K562 (cell line): ENCODE data around the gene CSNK1G3. TPM values are rescaled to one million over a fixed set of nuclear protein-coding genes. Genes with fewer than 3 reads are reported as not detected.

Experiments
- ARID1B ChIP-seq: fragments of 450-650 bp; IDR thresholded peaks from 2 replicates; pipeline ENCODE4 v1.6.1; 2016; ENCODE audit warnings: antibody characterized with exemption, mild to moderate bottlenecking, inconsistent platforms
- CBFA2T3 ChIP-seq: fragments of 450-650 bp; IDR thresholded peaks from 2 replicates; pipeline ENCODE4 v1.6.1; 2017
- CCAR2 ChIP-seq: fragments of 200-400 bp; formaldehyde crosslinking; IDR thresholded peaks from 2 replicates; pipeline ENCODE4 v1.6.1; 2017; ENCODE audit warnings: mild to moderate bottlenecking, low read depth, low read length
- GATAD2A ChIP-seq: fragments of 450-650 bp; IDR thresholded peaks from 2 replicates; pipeline ENCODE4 v1.6.1; 2017
- MAFK ChIP-seq: IDR thresholded peaks from 2 replicates; pipeline ENCODE4 v1.6.1; 2011; ENCODE audit warnings: low read length, improper control_type of control experiment
- MCM3 ChIP-seq: fragments of 450-650 bp; IDR thresholded peaks from 2 replicates; pipeline ENCODE4 v1.6.1; 2016
- NBN ChIP-seq: fragments of 450-650 bp; IDR thresholded peaks from 2 replicates; pipeline ENCODE4 v1.6.1; 2016; ENCODE audit warnings: low read depth, mild to moderate bottlenecking
- PURB ChIP-seq: sonication (generic); formaldehyde crosslinking; IDR thresholded peaks from 2 replicates; pipeline ENCODE4 v1.9.0; 2021; ENCODE audit warnings: low read depth, mild to moderate bottlenecking, missing genetic modification reagents
- RBM22 ChIP-seq: fragments of 200-400 bp; formaldehyde crosslinking; IDR thresholded peaks from 2 replicates; pipeline ENCODE4 v1.6.1; 2018; ENCODE audit warnings: low read length, low read depth; ENCODE audit not compliant: poor library complexity, severe bottlenecking
- SREBF1 ChIP-seq: fragments of 150-350 bp; IDR thresholded peaks from 2 replicates; pipeline ENCODE4 v1.6.1; 2014; ENCODE audit warnings: antibody characterized with exemption, low read depth, low read length, borderline replicate concordance
- ZBTB17 ChIP-seq: fragments of 450-650 bp; formaldehyde crosslinking; IDR thresholded peaks from 2 replicates; pipeline ENCODE4 v1.4.0; 2020; ENCODE audit warnings: mild to moderate bottlenecking
- ZNF165 ChIP-seq: fragments of 250-450 bp; sonication (Bioruptor Pico); IDR thresholded peaks from 2 replicates; pipeline ENCODE4 v1.4.0; 2020; ENCODE audit warnings: borderline replicate concordance
- ZNF347 ChIP-seq: fragments of 450-650 bp; formaldehyde crosslinking; IDR thresholded peaks from 2 replicates; pipeline ENCODE4 v1.4.0; 2020; ENCODE audit warnings: low read depth, mild to moderate bottlenecking, moderate library complexity
- ZNF76 ChIP-seq: fragments of 250-450 bp; sonication (Bioruptor Pico); IDR thresholded peaks from 2 replicates; pipeline ENCODE4 v1.4.0; 2020; ENCODE audit warnings: mild to moderate bottlenecking, moderate library complexity, borderline replicate concordance
- polyA plus RNA-seq, 8 experiments: library from polyadenylated mRNA; depleted of rRNA in 4 of 8; stranded (reverse) in 5 of 8; unstranded in 3 of 8; fragments of >200 nt; fragmentation: Nextera tagmentation in 2 of 8; fragmentation: Illumina TruSeq in 1 of 8; extraction: Ambion mirVana in 2 of 8; extraction: Trizol in 1 of 8; gene quantifications; 2 replicates each; pipeline versions ENCODE4 v1.2.1 to v1.2.3, GENCODE V29; 2011 to 2014; ENCODE audit warnings: inconsistent platforms in 1 of 8, missing spikeins in 1 of 8
- total RNA-seq, 7 experiments: library from RNA; depleted of rRNA in 6 of 7; stranded (reverse); fragments of >200 nt in 6 of 7; fragmentation: Illumina TruSeq in 2 of 7; extraction: Trizol in 2 of 7; gene quantifications; 2 replicates each; pipeline versions ENCODE4 v1.2.1 to v1.2.3, GENCODE V29; 2011 to 2021; ENCODE audit warnings: low replicate concordance in 1 of 7
- TF ChIP-seq, protein P1 (sequence below): fragments of 250-450 bp; sonication (Bioruptor Pico); IDR thresholded peaks from 2 replicates; pipeline ENCODE4 v1.4.0; 2020; ENCODE audit warnings: borderline replicate concordance
- TF ChIP-seq, protein P2 (sequence below), 2 experiments: fragments of 450-650 bp; IDR thresholded peaks; 2 replicates each; pipeline ENCODE4 v1.6.1; 2016; ENCODE audit warnings: mild to moderate bottlenecking in 2 of 2, borderline replicate concordance in 1 of 2, low read depth in 1 of 2, moderate library complexity in 1 of 2
- TF ChIP-seq, protein P3 (sequence below), 2 experiments: fragments of 450-650 bp; IDR thresholded peaks; 2 replicates each; pipeline ENCODE4 v1.6.1; 2016
- TF ChIP-seq, protein P4 (sequence below): sonication (generic); IDR thresholded peaks from 2 replicates; pipeline ENCODE4 v1.6.1; 2016

The CSNK1G3 gene
- total and polyA plus RNA-seq, 9 of the 15 experiments (the other 6 are each of a cell fraction or from before 2014, with no cell fraction given): 8.3 to 27.6 (median 16.5) TPM

DNA sequence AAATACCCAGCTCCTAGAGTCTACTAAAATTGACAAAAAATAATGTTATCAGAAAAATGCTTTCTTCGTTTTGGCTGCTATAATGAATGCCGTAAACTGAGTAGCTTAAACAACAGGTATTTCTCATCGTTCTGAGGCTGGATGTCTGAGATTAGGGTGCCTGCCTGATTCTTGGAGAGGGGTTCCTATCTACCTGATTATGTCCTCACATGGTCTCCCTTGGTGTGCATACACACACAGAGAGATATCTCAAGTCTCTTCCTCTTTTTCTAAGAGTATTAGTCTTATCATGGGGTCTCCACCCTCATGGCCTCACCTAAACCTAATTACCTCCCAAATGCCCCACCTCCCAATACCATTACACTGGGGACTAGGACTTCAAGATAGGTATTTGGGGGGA, 40.6 kb upstream of the CSNK1G3 start (continued):
- TF ChIP-seq, protein P1, sequence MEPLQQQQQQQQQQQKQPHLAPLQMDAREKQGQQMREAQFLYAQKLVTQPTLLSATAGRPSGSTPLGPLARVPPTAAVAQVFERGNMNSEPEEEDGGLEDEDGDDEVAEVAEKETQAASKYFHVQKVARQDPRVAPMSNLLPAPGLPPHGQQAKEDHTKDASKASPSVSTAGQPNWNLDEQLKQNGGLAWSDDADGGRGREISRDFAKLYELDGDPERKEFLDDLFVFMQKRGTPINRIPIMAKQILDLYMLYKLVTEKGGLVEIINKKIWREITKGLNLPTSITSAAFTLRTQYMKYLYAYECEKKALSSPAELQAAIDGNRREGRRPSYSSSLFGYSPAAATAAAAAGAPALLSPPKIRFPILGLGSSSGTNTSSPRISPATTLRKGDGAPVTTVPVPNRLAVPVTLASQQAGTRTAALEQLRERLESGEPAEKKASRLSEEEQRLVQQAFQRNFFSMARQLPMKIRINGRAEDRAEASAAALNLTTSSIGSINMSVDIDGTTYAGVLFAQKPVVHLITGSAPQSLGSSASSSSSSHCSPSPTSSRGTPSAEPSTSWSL: no peak
- TF ChIP-seq NBN (no peak), CBFA2T3 (peak; percentile 64), ZNF347 (no peak), ARID1B (peak; percentile 64), PURB (CRISPR knock-in tag) (no peak), ZBTB17 (no peak), ZNF76 (no peak), RBM22 (no peak), CCAR2 (no peak), SREBF1 (no peak), MCM3 (no peak), ZNF165 (CRISPR knock-in tag) (no peak), GATAD2A (no peak), MAFK (no peak)
- TF ChIP-seq, protein P2, sequence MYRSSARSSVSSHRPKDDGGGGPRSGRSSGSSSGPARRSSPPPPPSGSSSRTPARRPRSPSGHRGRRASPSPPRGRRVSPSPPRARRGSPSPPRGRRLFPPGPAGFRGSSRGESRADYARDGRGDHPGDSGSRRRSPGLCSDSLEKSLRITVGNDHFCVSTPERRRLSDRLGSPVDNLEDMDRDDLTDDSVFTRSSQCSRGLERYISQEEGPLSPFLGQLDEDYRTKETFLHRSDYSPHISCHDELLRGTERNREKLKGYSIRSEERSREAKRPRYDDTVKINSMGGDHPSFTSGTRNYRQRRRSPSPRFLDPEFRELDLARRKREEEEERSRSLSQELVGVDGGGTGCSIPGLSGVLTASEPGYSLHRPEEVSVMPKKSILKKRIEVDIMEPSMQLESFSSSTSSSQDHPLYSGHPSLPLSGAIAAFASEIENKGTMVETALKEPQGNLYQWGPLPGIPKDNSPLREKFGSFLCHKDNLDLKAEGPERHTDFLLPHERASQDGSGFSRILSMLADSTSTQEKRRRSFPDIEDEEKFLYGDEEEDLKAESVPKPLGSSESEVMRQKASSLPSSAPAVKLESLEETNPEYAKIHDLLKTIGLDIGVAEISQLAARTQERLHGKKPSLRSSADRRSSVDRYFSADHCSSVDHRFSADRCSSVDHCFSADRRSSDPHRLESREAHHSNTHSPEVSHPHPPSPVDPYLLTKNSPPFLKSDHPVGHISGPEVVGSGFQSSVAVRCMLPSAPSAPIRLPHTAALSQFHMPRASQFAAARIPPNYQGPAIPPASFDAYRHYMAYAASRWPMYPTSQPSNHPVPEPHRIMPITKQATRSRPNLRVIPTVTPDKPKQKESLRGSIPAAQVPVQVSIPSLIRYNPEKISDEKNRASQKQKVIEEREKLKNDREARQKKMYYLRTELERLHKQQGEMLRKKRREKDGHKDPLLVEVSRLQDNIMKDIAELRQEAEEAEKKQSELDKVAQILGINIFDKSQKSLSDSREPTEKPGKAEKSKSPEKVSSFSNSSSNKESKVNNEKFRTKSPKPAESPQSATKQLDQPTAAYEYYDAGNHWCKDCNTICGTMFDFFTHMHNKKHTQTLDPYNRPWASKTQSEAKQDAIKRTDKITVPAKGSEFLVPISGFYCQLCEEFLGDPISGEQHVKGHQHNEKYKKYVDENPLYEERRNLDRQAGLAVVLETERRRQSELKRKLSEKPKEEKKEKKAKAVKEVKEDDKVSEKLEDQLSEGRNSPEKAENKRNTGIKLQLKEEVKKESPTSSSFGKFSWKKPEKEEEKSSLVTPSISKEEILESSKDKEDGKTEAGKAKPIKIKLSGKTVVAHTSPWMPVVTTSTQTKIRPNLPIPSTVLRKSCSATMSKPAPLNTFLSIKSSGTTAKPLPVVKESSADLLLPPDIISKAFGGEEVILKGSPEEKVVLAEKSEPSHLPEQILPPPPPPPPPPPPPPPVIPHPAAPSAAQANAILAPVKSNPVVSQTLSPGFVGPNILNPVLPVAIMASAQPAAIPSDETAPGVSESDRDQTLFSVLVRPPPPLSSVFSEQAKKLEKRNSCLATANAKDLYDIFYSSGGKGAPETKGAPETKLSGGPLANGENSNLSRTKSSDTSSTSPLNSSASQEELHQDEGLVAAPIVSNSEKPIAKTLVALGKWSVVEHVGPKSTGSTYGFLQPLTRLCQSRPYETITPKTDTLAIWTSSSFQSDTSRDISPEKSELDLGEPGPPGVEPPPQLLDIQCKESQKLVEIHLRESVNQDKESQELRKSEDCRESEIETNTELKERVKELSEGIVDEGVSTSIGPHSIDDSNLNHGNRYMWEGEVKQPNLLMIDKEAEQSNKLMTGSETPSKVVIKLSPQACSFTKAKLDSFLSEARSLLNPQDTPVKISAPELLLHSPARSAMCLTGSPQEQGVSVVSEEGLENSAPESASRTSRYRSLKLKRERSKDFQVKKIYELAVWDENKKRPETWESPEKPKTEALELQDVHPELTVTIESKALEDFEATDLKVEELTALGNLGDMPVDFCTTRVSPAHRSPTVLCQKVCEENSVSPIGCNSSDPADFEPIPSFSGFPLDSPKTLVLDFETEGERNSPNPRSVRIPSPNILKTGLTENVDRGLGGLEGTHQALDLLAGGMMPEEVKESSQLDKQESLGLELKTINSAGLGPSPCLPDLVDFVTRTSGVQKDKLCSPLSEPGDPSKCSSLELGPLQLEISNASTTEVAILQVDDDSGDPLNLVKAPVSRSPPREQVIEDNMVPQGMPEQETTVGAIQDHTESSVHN (IDR thresholded peaks at IDR 0.05; ENCODE audit: borderline replicate concordance in 1 of 2, low read depth in 1 of 2): no peak
- TF ChIP-seq, protein P3, sequence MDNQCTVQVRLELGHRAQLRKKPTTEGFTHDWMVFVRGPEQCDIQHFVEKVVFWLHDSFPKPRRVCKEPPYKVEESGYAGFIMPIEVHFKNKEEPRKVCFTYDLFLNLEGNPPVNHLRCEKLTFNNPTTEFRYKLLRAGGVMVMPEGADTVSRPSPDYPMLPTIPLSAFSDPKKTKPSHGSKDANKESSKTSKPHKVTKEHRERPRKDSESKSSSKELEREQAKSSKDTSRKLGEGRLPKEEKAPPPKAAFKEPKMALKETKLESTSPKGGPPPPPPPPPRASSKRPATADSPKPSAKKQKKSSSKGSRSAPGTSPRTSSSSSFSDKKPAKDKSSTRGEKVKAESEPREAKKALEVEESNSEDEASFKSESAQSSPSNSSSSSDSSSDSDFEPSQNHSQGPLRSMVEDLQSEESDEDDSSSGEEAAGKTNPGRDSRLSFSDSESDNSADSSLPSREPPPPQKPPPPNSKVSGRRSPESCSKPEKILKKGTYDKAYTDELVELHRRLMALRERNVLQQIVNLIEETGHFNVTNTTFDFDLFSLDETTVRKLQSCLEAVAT (IDR thresholded peaks at IDR 0.05): no peak
- TF ChIP-seq, protein P4, sequence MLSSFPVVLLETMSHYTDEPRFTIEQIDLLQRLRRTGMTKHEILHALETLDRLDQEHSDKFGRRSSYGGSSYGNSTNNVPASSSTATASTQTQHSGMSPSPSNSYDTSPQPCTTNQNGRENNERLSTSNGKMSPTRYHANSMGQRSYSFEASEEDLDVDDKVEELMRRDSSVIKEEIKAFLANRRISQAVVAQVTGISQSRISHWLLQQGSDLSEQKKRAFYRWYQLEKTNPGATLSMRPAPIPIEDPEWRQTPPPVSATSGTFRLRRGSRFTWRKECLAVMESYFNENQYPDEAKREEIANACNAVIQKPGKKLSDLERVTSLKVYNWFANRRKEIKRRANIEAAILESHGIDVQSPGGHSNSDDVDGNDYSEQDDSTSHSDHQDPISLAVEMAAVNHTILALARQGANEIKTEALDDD: no peak
